H9 (cell line): Measurements from ENCODE around the gene SPTBN5. TPM values are rescaled to one million over a fixed set of nuclear protein-coding genes. Genes with fewer than 3 reads are reported as not detected.

Experiments
- DNase-seq: peaks from one replicate; pipeline ENCODE4 v3.0.0-alpha.2; 2017
- H2AFZ ChIP-seq: one replicate; pipeline ENCODE4 v1.6.1; 2013; ENCODE audit warnings: mild to moderate bottlenecking, low read length, control low read depth, moderate library complexity
- H2AK5ac ChIP-seq: 2 replicates; pipeline ENCODE4 v1.6.1; 2013; ENCODE audit warnings: low read length, control low read depth, mixed read lengths; ENCODE audit not compliant: insufficient read length
- H2BK120ac ChIP-seq: one replicate; pipeline ENCODE4 v1.6.1; 2013; ENCODE audit warnings: low read depth, mild to moderate bottlenecking, low read length, control low read depth, inconsistent platforms; ENCODE audit not compliant: poor library complexity, severe bottlenecking
- H2BK12ac ChIP-seq: 2 replicates; pipeline ENCODE4 v1.6.1; 2013; ENCODE audit warnings: low read length, control low read depth, mixed read lengths, low read depth; ENCODE audit not compliant: insufficient read length
- H2BK15ac ChIP-seq: 2 replicates; pipeline ENCODE4 v1.6.1; 2013; ENCODE audit warnings: low read depth, low read length, control low read depth
- H2BK20ac ChIP-seq: one replicate; pipeline ENCODE4 v1.6.1; 2013; ENCODE audit warnings: low read depth, mild to moderate bottlenecking, low read length, control low read depth, inconsistent platforms; ENCODE audit not compliant: poor library complexity, severe bottlenecking
- H2BK5ac ChIP-seq: 2 replicates; pipeline ENCODE4 v1.6.1; 2013; ENCODE audit warnings: low read length, control low read depth, mixed read lengths; ENCODE audit not compliant: insufficient read length
- H3K14ac ChIP-seq: 2 replicates; pipeline ENCODE4 v1.6.1; 2013; ENCODE audit warnings: low read length, control low read depth; ENCODE audit not compliant: insufficient read depth
- H3K18ac ChIP-seq: 2 replicates; pipeline ENCODE4 v1.6.1; 2013; ENCODE audit warnings: low read depth, mild to moderate bottlenecking, mixed read lengths, low read length, control low read depth; ENCODE audit not compliant: insufficient read length
- H3K23ac ChIP-seq: 2 replicates; pipeline ENCODE4 v1.6.1; 2013; ENCODE audit warnings: low read length, control low read depth, mixed read lengths, low read depth; ENCODE audit not compliant: insufficient read length
- H3K23me2 ChIP-seq: 2 replicates; pipeline ENCODE4 v1.6.1; 2013; ENCODE audit warnings: low read depth, mild to moderate bottlenecking, mixed read lengths, low read length, control low read depth; ENCODE audit not compliant: insufficient read length, poor library complexity, severe bottlenecking
- H3K27ac ChIP-seq: 2 replicates; pipeline ENCODE4 v1.5.1; 2013; ENCODE audit warnings: low read length, control low read depth, mixed read lengths, low read depth; ENCODE audit not compliant: insufficient read length
- H3K27me3 ChIP-seq: 2 replicates; pipeline ENCODE4 v1.6.1; 2013; ENCODE audit warnings: low read length, control low read depth, inconsistent platforms; ENCODE audit not compliant: insufficient read depth
- H3K4ac ChIP-seq: 2 replicates; pipeline ENCODE4 v1.6.1; 2013; ENCODE audit warnings: low read depth, mild to moderate bottlenecking, control low read depth, inconsistent platforms, low read length, moderate library complexity
- H3K4me1 ChIP-seq: 2 replicates; pipeline ENCODE4 v1.6.1; 2013; ENCODE audit warnings: low read length, control low read depth, inconsistent platforms; ENCODE audit not compliant: insufficient read depth
- H3K4me2 ChIP-seq: 2 replicates; pipeline ENCODE4 v1.6.1; 2013; ENCODE audit warnings: low read length, control low read depth, mixed read lengths; ENCODE audit not compliant: insufficient read length, insufficient read depth
- H3K56ac ChIP-seq: 2 replicates; pipeline ENCODE4 v1.6.1; 2013; ENCODE audit warnings: low read depth, mild to moderate bottlenecking, mixed read lengths, low read length, control low read depth; ENCODE audit not compliant: insufficient read length
- H3K79me1 ChIP-seq: 2 replicates; pipeline ENCODE4 v1.6.1; 2013; ENCODE audit warnings: low read depth, mild to moderate bottlenecking, moderate library complexity, low read length, control low read depth, inconsistent platforms; ENCODE audit not compliant: insufficient read depth, poor library complexity, severe bottlenecking
- H3K79me2 ChIP-seq: 2 replicates; pipeline ENCODE4 v1.6.1; 2013; ENCODE audit warnings: low read length, control low read depth, inconsistent platforms; ENCODE audit not compliant: insufficient read depth
- H3K9ac ChIP-seq: 2 replicates; pipeline ENCODE4 v1.6.1; 2013; ENCODE audit warnings: low read length, control low read depth, mixed read lengths; ENCODE audit not compliant: insufficient read length; ENCODE audit errors: extremely low read depth
- H3K9me3 ChIP-seq: one replicate; pipeline ENCODE4 v1.6.1; 2013; ENCODE audit warnings: low read depth, low read length, inconsistent platforms; ENCODE audit not compliant: control insufficient read depth
- H3T11ph ChIP-seq: one replicate; pipeline ENCODE4 v1.6.1; 2013; ENCODE audit warnings: mild to moderate bottlenecking, low read length, control low read depth, inconsistent platforms
- H4K20me1 ChIP-seq: one replicate; pipeline ENCODE4 v1.6.1; 2013; ENCODE audit not compliant: control insufficient read depth, insufficient read length, insufficient read depth
- H4K5ac ChIP-seq: 2 replicates; pipeline ENCODE4 v1.6.1; 2013; ENCODE audit warnings: low read depth, mild to moderate bottlenecking, mixed read lengths, low read length, control low read depth; ENCODE audit not compliant: insufficient read length
- H4K8ac ChIP-seq: replicated peaks from 2 replicates; pipeline ENCODE4 v1.6.1; 2013; ENCODE audit warnings: low read length, control low read depth, mixed read lengths, low read depth; ENCODE audit not compliant: insufficient read length
- H4K91ac ChIP-seq: 2 replicates; pipeline ENCODE4 v1.6.1; 2013; ENCODE audit warnings: low read depth, mild to moderate bottlenecking, moderate library complexity, mixed read lengths, low read length, control low read depth; ENCODE audit not compliant: insufficient read length
- H3K27ac Mint-ChIP-seq, 3 experiments: 2 replicates in 2 of 3; 3 replicates in 1 of 3; pipeline ENCODE4 v1.8.0; 2020 to 2021; ENCODE audit warnings: mixed read lengths in 3 of 3, mild to moderate bottlenecking in 1 of 3, moderate library complexity in 1 of 3
- H3K27me3 Mint-ChIP-seq: 2 replicates; pipeline ENCODE4 v1.8.0; 2021; ENCODE audit warnings: low read depth, mild to moderate bottlenecking, moderate library complexity, mixed read lengths
- H3K36me3 Mint-ChIP-seq, 3 experiments: 2 replicates in 2 of 3; 3 replicates in 1 of 3; pipeline ENCODE4 v1.8.0; 2020 to 2021; ENCODE audit warnings: low read depth in 3 of 3, mixed read lengths in 3 of 3; ENCODE audit not compliant: insufficient read depth in 1 of 3
- H3K4me1 Mint-ChIP-seq, 2 experiments: 2 replicates each; pipeline ENCODE4 v1.8.0; 2020; ENCODE audit warnings: mixed read lengths in 2 of 2
- H3K4me3 Mint-ChIP-seq, 2 experiments: 2 replicates in 1 of 2; 3 replicates in 1 of 2; pipeline ENCODE4 v1.8.0; 2020 to 2021; ENCODE audit warnings: mild to moderate bottlenecking in 2 of 2, mixed read lengths in 2 of 2, moderate library complexity in 1 of 2
- H3K9me3 Mint-ChIP-seq, 2 experiments: 2 replicates in 1 of 2; 3 replicates in 1 of 2; pipeline ENCODE4 v1.8.0; 2020; ENCODE audit warnings: mild to moderate bottlenecking in 2 of 2, mixed read lengths in 2 of 2, moderate library complexity in 1 of 2
- CTCF ChIP-seq: fragments of 200-600 bp; sonication (generic); conservative IDR thresholded peaks from 3 replicates; pipeline ENCODE4 v1.8.0; 2021; ENCODE audit warnings: antibody characterized with exemption, mild to moderate bottlenecking
- WGBS: extraction: QIAGEN DNeasy Blood & Tissue Kit; methylation state at CpG from one replicate; pipeline ENCODE4 v1.1.7; 2013; ENCODE audit warnings: missing lambda C conversion rate, low lambda C conversion rate, mixed read lengths; ENCODE audit not compliant: insufficient read length; ENCODE audit errors: extremely low coverage; 5-methylcytosine and 5-hydroxymethylcytosine counted together
- total RNA-seq: library from RNA; stranded (reverse); gene quantifications from 2 replicates; pipeline ENCODE4 v1.2.1, GENCODE V29; 2021

SPTBN5 gene
- total RNA-seq, 1 experiment from 2014 or later = 0.90 TPM

- no peak overlapping the region for H3K14ac ChIP-seq
- H3K36me3 Mint-ChIP-seq = peaks cover 0 to 5% (median 2%) of the 10 kb centered on the region in 3 experiments; a peak in 4 of 7 replicates
- H2BK15ac ChIP-seq = no peak overlapping the region
- no peak for TF ChIP-seq CTCF
- no peak overlapping the region for H3K18ac ChIP-seq
- no peak overlapping the region for H3K4me2 ChIP-seq
- H3K27ac ChIP-seq = no peak overlapping the region
- H3K9ac ChIP-seq = no peak overlapping the region
- H3K27ac Mint-ChIP-seq = peak overlapping the region in 1 of 3 experiments; percentile 17; a peak in 2 of 7 replicates
- no peak overlapping the region for H4K5ac ChIP-seq
- H2AK5ac ChIP-seq = no peak overlapping the region
- no peak overlapping the region for H2BK5ac ChIP-seq
- H2BK20ac ChIP-seq = no peak overlapping the region
- no peak overlapping the region for H3K56ac ChIP-seq
- H3K4ac ChIP-seq = no peak overlapping the region
- H3K4me1 ChIP-seq = no peaks in the 10 kb centered on the region
- no peaks in the 10 kb centered on the region for H3K23me2 ChIP-seq
- H3K27me3 Mint-ChIP-seq = no peaks in the 10 kb centered on the region
- no peak overlapping the region for H3K23ac ChIP-seq
- H3K4me3 Mint-ChIP-seq = no peak overlapping the region
- no peak overlapping the region for H2BK120ac ChIP-seq
- DNase-seq = no peak
- H2BK12ac ChIP-seq = no peak overlapping the region
- WGBS = no CpG with 5 or more reads among the region's 8 CpGs
- no peaks in the 10 kb centered on the region for H3K27me3 ChIP-seq
- no peak overlapping the region for H4K8ac ChIP-seq
- H3K79me2 ChIP-seq = no peaks in the 10 kb centered on the region
- H4K20me1 ChIP-seq = no peaks in the 10 kb centered on the region
- no peak overlapping the region for H2AFZ ChIP-seq
- H3K9me3 ChIP-seq = no peaks in the 10 kb centered on the region
- no peak overlapping the region for H4K91ac ChIP-seq
- H3K9me3 Mint-ChIP-seq = no peaks in the 10 kb centered on the region; a peak in 1 of 5 replicates
- H3K4me1 Mint-ChIP-seq = peaks cover 0 to 16% of the 10 kb centered on the region in 2 experiments; a peak in 3 of 4 replicates
- no peak overlapping the region for H3T11ph ChIP-seq
- no peaks in the 10 kb centered on the region for H3K79me1 ChIP-seq
Observed at GRCh38 chr15:41804916-41805666, 88.8 kb downstream of the SPTBN5 start.
